Vagina (tissue), 2 donors: ENCODE measurements around the gene HEG1.

Source experiments
- CTCF ChIP-seq, 3 experiments: fragments of 450-650 bp in 2 of 3; fragments of 200-600 bp in 1 of 3; sonication (generic) in 1 of 3; IDR thresholded peaks; one replicate each; pipeline ENCODE4 v1.5.1; 2017 to 2019; ENCODE audit warnings: antibody characterized with exemption in 3 of 3, mild to moderate bottlenecking in 2 of 3, moderate library complexity in 2 of 3
- POLR2AphosphoS5 ChIP-seq, 2 donors: sonication (generic); formaldehyde crosslinking; IDR thresholded peaks; one replicate each; pipeline ENCODE4 v1.9.0; 2017; ENCODE audit warnings: antibody characterized with exemption in 2 of 2, mild to moderate bottlenecking in 2 of 2, low read depth in 1 of 2; ENCODE audit not compliant: insufficient read depth in 1 of 2

GRCh38 chr3:124967964-124968363 is 87.8 kb downstream of the HEG1 start:
- TF ChIP-seq CTCF (IDR thresholded peaks at IDR 0.05) (no peak), POLR2AphosphoS5 (IDR thresholded peaks at IDR 0.05; ENCODE audit: insufficient read depth in 1 of 2, low read depth in 1 of 2) (no peak)
